HepG2 (cell line): ENCODE results near the gene THBS2. TPM values are rescaled to one million over a fixed set of nuclear protein-coding genes. Genes with fewer than 3 reads are reported as not detected.

Experiments used
- ATAC-seq: fragments of 200-7000 bp; cut with Tn5 transposase; 3 replicates; pipeline ENCODE4 v1.9.1; 2020; ENCODE audit warnings: mild to moderate bottlenecking, moderate library complexity
- BruUV-seq: library from RNA; stranded (reverse); fragments of 400-500 nt; replicated peaks from 2 replicates; lab custom pipeline; 2021; lab: Mats Ljungman, UMichigan
- CTCF ChIA-PET: fragments of 300-600 bp; formaldehyde crosslinking; extraction: SDS; loops from one replicate; lab custom pipeline; 2021; ENCODE audit warnings: low total read pairs, inconsistent platforms, low intra/inter-chr PET ratio; lab: Yijun Ruan, JAX
- POLR2A ChIA-PET: fragments of 350-600 bp; sonication (Branson Sonifier 250); formaldehyde crosslinking; loops from one replicate; lab custom pipeline; 2020; ENCODE audit warnings: antibody characterized with exemption, inconsistent platforms; lab: Yijun Ruan, JAX
- DNase-seq: peaks from one replicate; pipeline ENCODE4 v3.0.0-alpha.2; 2015; ENCODE audit warnings: low spot score
- FAIRE-seq: peaks from 3 replicates; lab custom pipeline; 2011; peaks lifted over from hg19 to GRCh38; lab: Jason Lieb, UNC
- H2AFZ ChIP-seq: one replicate; pipeline ENCODE4 v1.6.1; 2011; ENCODE audit warnings: low read length, inconsistent platforms
- H3K27ac ChIP-seq: fragments of 300-600 bp; 3 replicates; pipeline ENCODE4 v1.8.0; 2011; ENCODE audit warnings: mixed run types, mild to moderate bottlenecking, mixed read lengths, low read length, inconsistent platforms; ENCODE audit not compliant: insufficient read depth; ENCODE audit errors: extremely low read length
- H3K27me3 ChIP-seq, 2 experiments: fragments of 200-600 bp in 1 of 2; 2 replicates in 1 of 2; 3 replicates in 1 of 2; pipeline versions ENCODE4 v1.6.0 to v1.8.0; 2011; ENCODE audit warnings: low read length in 2 of 2, mild to moderate bottlenecking in 2 of 2, moderate library complexity in 2 of 2, inconsistent platforms in 1 of 2; ENCODE audit not compliant: insufficient read depth in 2 of 2, control insufficient read depth in 1 of 2
- H3K36me3 ChIP-seq, 2 experiments: fragments of 200-600 bp in 1 of 2; replicated peaks in 1 of 2; 2 replicates in 1 of 2; 3 replicates in 1 of 2; pipeline versions ENCODE4 v1.5.1 to v1.8.0; 2011; ENCODE audit warnings: low read length in 2 of 2, inconsistent platforms in 1 of 2; ENCODE audit not compliant: insufficient read depth in 2 of 2, control insufficient read depth in 1 of 2
- H3K4me1 ChIP-seq: 2 replicates; pipeline ENCODE4 v1.5.1; 2012; ENCODE audit warnings: low read length, inconsistent platforms; ENCODE audit not compliant: insufficient read depth
- H3K4me2 ChIP-seq: 2 replicates; pipeline ENCODE4 v1.6.0; 2011; ENCODE audit warnings: low read depth, low read length, inconsistent platforms
- H3K4me3 ChIP-seq, 3 experiments: fragments of 200-600 bp in 1 of 3; sonication (generic), shearing (Covaris generic) in 1 of 3; replicated peaks in 1 of 3; 2 replicates each; pipeline ENCODE4 v1.5.1; 2011 to 2016; ENCODE audit warnings: low read length in 3 of 3, inconsistent platforms in 2 of 3, low read depth in 2 of 3, mild to moderate bottlenecking in 2 of 3, control low read depth in 1 of 3, mixed read lengths in 1 of 3; ENCODE audit not compliant: insufficient read depth in 1 of 3
- H3K79me2 ChIP-seq: one replicate; pipeline ENCODE4 v1.6.1; 2011; ENCODE audit warnings: low read length, inconsistent platforms; ENCODE audit not compliant: insufficient read depth
- H3K9ac ChIP-seq: 2 replicates; pipeline ENCODE4 v1.6.0; 2011; ENCODE audit warnings: mild to moderate bottlenecking, low read depth, low read length, inconsistent platforms; ENCODE audit not compliant: insufficient read depth
- H3K9me3 ChIP-seq: 2 replicates; pipeline ENCODE4 v1.5.1; 2012; ENCODE audit warnings: mild to moderate bottlenecking, low read length
- H4K20me1 ChIP-seq: 2 replicates; pipeline ENCODE4 v1.6.0; 2011; ENCODE audit warnings: inconsistent platforms, mild to moderate bottlenecking, low read length, moderate library complexity; ENCODE audit not compliant: insufficient read depth
- CEBPZ ChIP-seq: IDR thresholded peaks from 2 replicates; pipeline ENCODE4 v1.6.1; 2012; ENCODE audit warnings: low read length, improper control_type of control experiment
- DDIT3 ChIP-seq: sonication (generic); formaldehyde crosslinking; IDR thresholded peaks from 2 replicates; pipeline ENCODE4 v1.4.0; 2020; ENCODE audit warnings: mild to moderate bottlenecking, missing genetic modification reagents
- GTF3A ChIP-seq: sonication (generic); formaldehyde crosslinking; conservative IDR thresholded peaks from 2 replicates; pipeline ENCODE4 v1.4.0; 2020; ENCODE audit warnings: mild to moderate bottlenecking, missing genetic modification reagents
- IKZF4 ChIP-seq: sonication (generic); formaldehyde crosslinking; IDR thresholded peaks from 2 replicates; pipeline ENCODE4 v1.5.1; 2020; ENCODE audit warnings: borderline replicate concordance, mild to moderate bottlenecking, low read depth, missing genetic modification reagents; ENCODE audit errors: not compliant biosample characterization
- KLF9 ChIP-seq: IDR thresholded peaks from 2 replicates; pipeline ENCODE4 v1.6.1; 2016; ENCODE audit warnings: low read depth
- NRL ChIP-seq: sonication (generic); formaldehyde crosslinking; IDR thresholded peaks from 2 replicates; pipeline ENCODE4 v1.5.0; 2020; ENCODE audit warnings: missing genetic modification reagents, mild to moderate bottlenecking, moderate library complexity, borderline replicate concordance
- PBX3 ChIP-seq: sonication (generic); formaldehyde crosslinking; IDR thresholded peaks from 2 replicates; pipeline ENCODE4 v1.8.1; 2023; ENCODE audit warnings: missing genetic modification reagents, inconsistent platforms, borderline replicate concordance
- RXRA ChIP-seq: sonication (generic); formaldehyde crosslinking; IDR thresholded peaks from 2 replicates; pipeline ENCODE4 v1.5.1; 2020; ENCODE audit warnings: missing genetic modification reagents
- SAP130 ChIP-seq: IDR thresholded peaks from 2 replicates; pipeline ENCODE4 v1.6.1; 2016; ENCODE audit warnings: low read depth
- SRSF1 ChIP-seq: fragments of 200-400 bp; formaldehyde crosslinking; optimal IDR thresholded peaks from 2 replicates; pipeline ENCODE3; 2017; ENCODE audit warnings: mild to moderate bottlenecking, low read depth, low read length, moderate library complexity
- ZNF337 ChIP-seq: sonication (generic); formaldehyde crosslinking; IDR thresholded peaks from 2 replicates; pipeline ENCODE4 v1.5.1; 2020; ENCODE audit warnings: missing genetic modification reagents, low read depth, mild to moderate bottlenecking, borderline replicate concordance
- WGBS: methylation state at CpG from one replicate; pipeline ENCODE4 v1.1.6; 2017; ENCODE audit warnings: low lambda C conversion rate; 5-methylcytosine and 5-hydroxymethylcytosine counted together
- in situ Hi-C: cut with HindIII; loops from 2 replicates; pipeline ENCODE4 v1.10.0; 2017; ENCODE audit warnings: low pct_unique_long_range_greater_than_20kb; ENCODE audit not compliant: extremely low pct_ligation_motif_present
- intact Hi-C: fragments of 100-400 bp; cut with micrococcal nuclease; formaldehyde crosslinking; loops from one replicate; pipeline ENCODE4 v1.10.0; 2022; ENCODE audit not compliant: unreplicated experiment
- polyA plus RNA-seq, 8 experiments: library from polyadenylated mRNA; depleted of rRNA in 3 of 8; stranded (reverse) in 7 of 8; unstranded in 1 of 8; fragments of >200 nt; fragmentation: Illumina TruSeq in 4 of 8; extraction: Trizol in 4 of 8; gene quantifications; 2 replicates each; pipeline versions ENCODE4 v1.2.1 to v1.2.3, GENCODE V29; 2011 to 2016; ENCODE audit warnings: low read depth in 4 of 8, missing spikeins in 1 of 8, mixed read lengths in 1 of 8; ENCODE audit not compliant: insufficient read depth in 1 of 8
- total RNA-seq, 5 experiments: library from RNA; depleted of rRNA; stranded (reverse); fragments of >200 nt; fragmentation: Illumina TruSeq; extraction: Trizol; gene quantifications; 2 replicates each; pipeline ENCODE4 v1.2.3, GENCODE V29; 2016; ENCODE audit warnings: low read depth in 1 of 5

THBS2 gene
- total and polyA plus RNA-seq, 2 of the 13 experiments (the other 11 are each of a cell fraction or from before 2014, with no cell fraction given), result 0.12 to 0.15 TPM

GRCh38 chr6:169268276-169268675, 14.6 kb upstream of the THBS2 start:
- POLR2A ChIA-PET, result no interaction called here
- no peak for TF ChIP-seq PBX3 (CRISPR knock-in tag)
- TF ChIP-seq RXRA (CRISPR knock-in tag), result no peak
- no peak for TF ChIP-seq KLF9 (CRISPR knock-in tag)
- TF ChIP-seq GTF3A, result no peak
- no peak for TF ChIP-seq SAP130
- TF ChIP-seq ZNF337 (CRISPR knock-in tag), result no peak
- no peak for TF ChIP-seq DDIT3 (CRISPR knock-in tag)
- no peak for TF ChIP-seq CEBPZ
- TF ChIP-seq NRL (CRISPR knock-in tag), result no peak
- TF ChIP-seq IKZF4 (CRISPR knock-in tag), result no peak
- TF ChIP-seq SRSF1, result no peak
- TF ChIP-seq, all 625 proteins: peak for 0
- Histone ChIP-seq H3K4me2 (no peak overlapping the region), H3K27ac (no peak overlapping the region), H3K79me2 (no peaks in the 10 kb centered on the region), H3K27me3 (peaks cover 8 to 60% of the 10 kb centered on the region in 2 experiments), H3K4me3 (no peak overlapping the region), H4K20me1 (no peaks in the 10 kb centered on the region), H2AFZ (no peak overlapping the region), H3K36me3 (no peaks in the 10 kb centered on the region), H3K4me1 (no peaks in the 10 kb centered on the region), H3K9me3 (no peaks in the 10 kb centered on the region), H3K9ac (no peak overlapping the region)
- intact Hi-C loops (no loop called here), in situ Hi-C loops (no loop called here)
- no peak for DNase-seq
- no peak for FAIRE-seq
- WGBS, result 0% methylated on average over 1 of the region's 1 CpG
- CTCF ChIA-PET, result no interaction called here
- no TSS peak for BruUV-seq
- ATAC-seq, result no peak
